NCI-H345 (cell line): Measurements from ENCODE around the gene C1QL4.

Experiments
- DNase-seq: peaks from one replicate; lab custom pipeline; 2025; lab: John Stamatoyannopoulos, UW

The C1QL4 gene

DNA sequence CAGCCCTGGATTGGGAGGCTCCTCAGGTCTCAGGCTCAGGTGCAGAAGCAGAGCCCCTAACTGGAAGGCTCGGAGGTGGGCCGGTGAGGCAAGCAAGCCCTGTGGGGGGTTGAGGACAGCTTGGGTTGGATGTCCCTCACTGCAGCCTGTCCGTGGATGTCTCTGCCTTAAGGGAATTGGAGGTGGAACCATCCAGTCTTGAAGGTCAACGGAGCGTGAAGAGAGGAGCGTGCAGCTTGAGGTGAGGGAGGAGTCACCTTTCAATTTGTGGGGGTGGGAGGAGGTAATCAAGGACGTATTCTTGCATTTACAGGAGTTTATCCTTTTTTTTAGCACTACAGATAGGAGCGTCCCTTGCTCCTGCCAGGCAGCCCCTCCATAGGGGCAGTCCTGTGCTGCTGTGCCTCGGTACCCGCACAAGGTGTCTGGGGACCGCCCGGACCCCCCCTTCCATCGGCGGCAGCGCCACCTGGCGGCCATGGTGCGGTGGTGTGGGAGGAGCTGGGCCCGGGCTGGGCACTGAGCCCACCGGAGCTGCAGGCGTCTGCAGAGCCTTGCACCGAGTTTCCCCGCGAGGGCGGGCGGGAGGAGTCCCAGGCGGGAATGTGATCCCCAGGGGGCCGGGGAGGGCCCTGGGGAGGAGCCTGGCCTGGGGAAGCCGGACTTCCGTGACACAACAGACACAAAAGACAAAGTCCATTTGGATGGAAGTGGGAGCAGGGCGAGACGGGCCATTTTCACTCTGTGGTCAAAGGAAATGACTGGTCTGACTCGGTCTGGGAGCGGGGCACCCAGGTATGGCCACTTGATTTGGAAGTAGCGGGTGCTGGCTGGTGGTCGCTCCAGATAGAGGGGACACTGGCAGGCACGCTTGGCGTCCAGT is 10.6 kb upstream of the C1QL4 start:
- peak; percentile 33 for DNase-seq

DNA sequence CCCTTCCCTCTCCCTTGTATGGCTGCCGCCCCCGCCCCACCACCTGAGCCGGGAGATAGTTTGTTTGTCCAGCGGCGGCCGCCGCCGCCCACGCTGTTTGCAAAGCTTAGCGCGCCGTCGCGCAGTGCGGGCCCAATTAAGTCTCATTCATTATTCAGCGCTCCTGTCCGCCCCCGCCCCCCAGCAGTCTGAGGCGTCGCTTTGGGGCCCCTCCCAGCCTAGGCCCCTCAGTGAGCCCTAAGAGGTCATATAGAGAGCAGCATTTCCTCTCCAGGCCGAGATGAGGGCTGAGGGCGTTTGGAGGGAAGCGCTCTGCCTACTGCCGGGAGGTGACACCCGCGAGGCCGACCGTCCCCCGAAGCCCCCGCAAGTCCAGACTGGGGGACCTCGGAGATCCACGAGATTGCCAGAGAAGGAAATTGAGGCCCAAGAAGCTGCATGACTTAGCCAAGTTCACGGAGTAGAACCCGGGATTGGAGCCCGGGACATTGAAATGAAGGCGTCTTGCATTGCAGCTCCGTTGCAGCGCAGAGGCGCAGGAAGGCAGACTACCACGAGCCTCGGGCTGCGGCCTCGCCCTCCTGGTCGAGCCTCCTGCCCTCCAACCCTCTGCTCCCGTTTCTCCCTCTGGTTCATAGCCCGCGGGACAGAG is 9.8 kb upstream of the C1QL4 start, which contains the start of gene DNAJC22:
Gene DNAJC22 (plus strand): TSS at position 230 of the 652 bp plus-strand sequence. CDS start 1,985 bp downstream, outside the sequence.
- no peak for DNase-seq

DNA sequence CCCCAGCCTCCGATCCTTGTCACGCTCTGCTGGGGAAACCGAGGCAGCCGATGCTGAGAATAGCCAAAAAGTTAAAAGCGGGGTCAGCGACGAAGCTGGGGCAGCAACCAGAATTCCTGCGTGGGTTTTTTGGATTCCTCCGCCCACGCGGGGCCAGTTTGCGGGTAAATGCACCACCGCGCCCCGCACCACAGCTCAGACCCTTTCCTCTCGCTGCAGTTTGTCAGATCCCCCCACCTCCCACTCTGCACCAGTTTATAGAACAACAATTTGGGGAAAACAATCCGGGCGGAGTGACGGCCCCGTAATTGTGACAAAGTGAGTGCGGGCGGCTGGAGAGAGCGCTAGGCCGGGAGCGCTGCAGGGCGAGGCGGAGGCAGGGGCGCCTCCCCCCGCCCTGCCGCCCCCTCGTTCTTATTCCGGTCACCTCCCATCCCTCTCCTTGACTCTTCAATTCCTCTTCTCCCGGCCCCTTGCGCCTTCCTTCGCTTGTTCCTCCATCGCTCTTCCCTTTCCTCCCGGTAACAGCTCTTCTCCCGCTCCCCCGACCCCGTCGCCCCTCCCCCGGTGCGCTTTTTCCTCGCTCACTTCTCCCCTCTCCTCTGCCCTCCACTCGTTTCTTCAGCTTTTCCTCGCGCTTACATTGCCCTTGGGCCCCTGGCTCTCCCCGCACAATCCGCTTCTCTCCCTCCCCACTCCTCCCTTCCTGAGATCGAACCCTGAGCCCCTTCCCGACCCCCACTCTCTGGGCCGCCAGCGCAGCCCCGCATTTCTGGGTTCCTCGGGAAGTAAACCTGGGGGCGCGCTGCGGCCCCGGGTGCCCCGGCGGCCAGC is 9.1 kb upstream of the C1QL4 start:
- no peak for DNase-seq

DNA sequence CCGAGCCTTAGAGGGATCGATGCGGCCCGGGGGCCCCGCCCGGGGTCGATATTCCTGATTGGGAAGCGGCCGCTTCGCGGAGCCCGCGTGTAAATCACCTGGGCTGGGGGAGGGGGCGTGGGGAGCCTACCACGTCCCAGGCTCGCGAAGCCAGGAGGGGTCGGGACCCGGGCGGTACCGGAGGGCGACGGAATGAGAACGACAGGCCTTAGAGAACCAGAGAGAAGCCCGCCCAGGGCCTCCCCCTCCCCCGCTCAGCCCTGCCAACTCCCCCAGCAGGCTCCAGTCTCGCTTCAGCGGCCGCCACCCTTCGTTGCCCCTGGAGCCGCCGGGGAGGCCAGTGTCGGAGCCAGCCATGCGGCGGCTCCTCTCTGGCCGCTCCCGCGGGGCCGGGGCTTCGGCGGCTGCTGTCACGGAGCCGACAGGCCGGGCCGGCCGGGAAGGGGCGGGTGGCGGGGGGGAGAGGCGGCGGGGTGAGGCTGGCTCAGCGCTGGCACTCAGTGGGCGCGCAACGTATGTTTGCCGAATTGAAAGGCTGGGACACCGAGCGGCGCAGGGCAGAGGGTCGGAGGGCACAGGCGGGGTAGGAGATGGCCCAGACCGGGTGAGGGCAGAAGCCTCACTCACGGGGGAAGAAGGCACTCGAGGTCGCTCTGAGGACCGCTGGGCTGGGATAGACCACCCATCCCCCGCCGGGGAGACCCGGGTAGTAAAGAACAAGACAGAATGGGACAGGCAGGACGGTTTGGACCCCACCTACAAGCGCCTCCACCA is 8.2 kb upstream of the C1QL4 start:
- no peak for DNase-seq

DNA sequence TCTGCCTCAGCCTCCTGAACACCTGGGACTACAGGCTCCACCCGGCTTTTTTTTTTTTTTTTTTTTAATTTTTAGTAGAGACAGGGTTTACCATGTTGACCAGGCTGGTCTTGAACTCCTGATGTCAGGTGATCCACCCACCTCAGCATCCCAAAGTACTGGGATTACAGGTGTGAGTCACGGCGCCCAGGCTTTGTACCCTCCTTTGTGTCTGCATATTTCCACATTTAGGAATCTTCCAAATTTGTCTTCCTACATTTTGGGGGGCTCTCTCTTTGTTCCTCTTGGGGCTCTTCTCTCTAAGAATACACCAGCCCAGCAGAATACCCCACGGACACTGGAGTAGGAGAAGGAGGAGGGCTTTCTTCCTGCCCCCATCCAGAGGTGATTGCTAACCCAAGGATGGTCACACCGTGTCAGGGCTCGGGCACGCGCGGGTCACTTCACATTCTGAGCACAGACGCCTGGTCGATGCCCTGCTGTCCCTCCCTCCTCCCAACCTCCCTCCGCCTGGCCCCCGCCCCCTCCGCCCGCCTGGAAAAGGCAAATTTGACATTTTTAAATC is 7.6 kb upstream of the C1QL4 start:
- no peak for DNase-seq

DNA sequence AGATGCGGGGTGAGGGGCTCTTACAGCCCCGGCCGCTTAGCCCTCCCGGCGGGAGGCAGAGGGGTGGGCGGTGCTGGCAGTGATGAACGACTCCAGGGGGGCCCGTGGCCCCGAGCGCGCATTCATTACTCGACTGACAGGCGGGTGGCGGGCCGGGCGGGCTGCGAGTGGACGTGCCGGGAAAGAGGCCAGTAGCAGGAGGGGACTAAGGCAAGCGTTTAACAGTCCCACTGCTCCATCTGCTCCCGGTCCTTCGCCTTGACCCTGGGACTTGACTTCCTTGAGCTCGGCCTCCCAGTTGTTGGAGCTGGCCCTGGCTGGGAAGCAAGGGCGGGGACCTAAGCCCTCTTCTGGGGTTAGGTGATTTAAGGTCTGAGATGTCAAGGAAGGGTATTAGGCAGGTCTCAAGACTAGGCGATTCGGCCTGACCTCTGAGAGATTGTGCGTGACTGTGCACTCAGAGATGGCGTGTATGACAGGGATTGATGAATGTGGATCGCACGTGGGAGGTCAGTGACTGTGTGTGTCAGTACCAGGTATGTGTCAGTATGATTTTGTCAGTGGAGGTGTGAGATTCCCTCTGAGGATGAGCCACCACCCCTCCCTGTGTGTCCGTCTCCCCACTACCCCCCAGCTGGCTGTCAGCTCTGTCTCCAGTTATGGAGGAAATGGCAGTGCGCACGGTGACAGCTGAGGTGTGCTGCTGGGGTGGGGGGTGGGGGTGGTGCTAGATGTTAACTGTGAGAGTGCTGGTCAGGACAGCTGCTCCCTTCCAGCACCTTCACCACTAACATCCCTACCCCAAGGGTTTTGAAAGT is 6.1 kb upstream of the C1QL4 start:
- no peak for DNase-seq

DNA sequence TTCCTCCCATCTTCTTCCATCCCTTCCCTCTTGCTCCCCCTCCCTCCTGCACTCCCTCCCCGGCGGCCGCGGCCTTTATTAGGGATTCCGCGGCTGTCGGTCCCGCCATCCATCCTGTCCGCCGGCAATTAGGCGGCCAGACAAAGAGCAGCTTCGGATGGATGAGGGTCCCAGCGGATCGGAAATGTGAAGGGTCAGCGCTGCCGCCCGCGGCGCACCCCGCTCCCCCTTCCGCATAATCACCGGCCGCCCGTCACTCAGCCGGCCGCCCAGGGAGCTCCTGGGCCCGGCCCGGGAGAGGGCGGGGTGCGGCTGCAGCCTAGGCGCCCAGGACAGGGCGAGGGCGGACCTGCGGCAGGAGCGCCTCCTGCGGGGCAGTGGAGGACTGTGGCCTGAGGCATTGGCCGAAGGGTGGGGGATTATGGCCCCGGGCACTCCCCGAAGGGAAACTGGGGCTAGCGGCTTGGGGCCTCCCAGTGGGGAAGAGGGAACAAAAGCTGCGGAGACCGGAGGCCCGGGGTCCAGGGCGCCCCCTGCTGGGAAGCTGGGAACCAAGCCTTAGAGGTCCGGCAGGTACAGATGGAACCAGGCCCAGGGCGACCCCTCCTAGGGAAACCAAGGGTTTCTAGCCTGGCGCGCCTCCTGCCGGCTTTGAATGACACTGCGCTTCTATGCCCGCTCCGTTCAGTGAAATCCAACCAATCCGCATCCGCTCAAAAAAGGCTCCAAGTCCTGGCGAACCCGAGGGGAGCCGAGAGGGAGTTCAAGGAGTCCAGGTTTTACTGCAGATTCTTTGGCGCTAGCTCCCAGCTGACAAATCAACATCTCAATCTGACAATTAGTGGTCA is 5.3 kb upstream of the C1QL4 start:
- DNase-seq, result peak; percentile 29

DNA sequence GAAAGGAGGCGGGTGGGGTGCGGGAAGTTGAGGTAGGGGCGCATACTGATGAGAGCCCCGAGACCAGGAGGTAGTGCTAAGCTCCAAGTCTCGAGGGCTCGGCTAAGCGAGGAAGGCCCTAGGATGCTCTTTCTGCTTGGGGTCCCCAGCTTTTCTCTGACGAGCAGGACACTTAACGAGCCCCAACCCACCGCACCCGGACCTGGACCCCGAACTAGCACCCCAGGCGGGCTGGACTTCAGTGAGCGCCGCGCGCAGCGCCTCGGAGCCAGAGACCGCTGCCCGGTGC is 4.7 kb upstream of the C1QL4 start:
- DNase-seq, result no peak

DNA sequence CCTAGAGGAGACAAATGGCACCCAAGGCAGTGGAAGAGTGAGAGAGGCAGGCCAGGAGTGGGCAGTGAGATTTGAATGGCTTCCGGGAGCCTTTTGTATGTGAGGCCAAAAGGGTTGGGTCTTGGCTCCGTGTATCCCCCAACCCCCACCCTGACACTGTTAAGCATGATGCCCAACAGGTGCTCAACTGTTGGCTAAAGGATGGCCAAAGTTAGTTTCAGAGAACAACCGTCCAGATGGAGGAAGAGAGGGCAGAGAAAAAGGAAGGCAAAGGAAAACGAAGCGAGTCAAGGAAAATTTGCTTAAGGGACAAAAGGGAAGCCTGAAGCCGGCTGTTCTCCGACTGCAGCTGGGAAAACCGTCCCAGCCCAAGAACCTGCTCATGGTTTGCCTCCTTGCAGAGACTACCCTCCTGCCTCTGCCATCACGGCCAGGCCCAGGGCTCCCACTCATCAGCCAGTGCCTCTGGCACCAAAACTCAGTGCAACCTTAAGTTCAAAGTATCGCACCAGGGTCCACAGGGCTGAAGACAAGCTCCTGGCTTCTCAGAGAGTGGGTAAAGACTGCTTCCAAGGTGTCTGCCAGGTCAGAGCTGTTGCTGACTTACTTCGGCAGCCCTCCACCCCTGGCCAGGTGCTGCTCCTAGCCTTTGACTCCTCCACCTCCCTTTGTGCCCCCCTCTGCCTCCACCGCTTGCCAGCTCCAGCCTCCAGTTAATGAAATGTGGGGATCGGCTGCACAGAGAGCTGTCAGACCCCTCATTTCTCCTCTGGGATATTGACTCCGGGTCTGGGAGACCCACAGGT is 4.2 kb upstream of the C1QL4 start:
- no peak for DNase-seq

DNA sequence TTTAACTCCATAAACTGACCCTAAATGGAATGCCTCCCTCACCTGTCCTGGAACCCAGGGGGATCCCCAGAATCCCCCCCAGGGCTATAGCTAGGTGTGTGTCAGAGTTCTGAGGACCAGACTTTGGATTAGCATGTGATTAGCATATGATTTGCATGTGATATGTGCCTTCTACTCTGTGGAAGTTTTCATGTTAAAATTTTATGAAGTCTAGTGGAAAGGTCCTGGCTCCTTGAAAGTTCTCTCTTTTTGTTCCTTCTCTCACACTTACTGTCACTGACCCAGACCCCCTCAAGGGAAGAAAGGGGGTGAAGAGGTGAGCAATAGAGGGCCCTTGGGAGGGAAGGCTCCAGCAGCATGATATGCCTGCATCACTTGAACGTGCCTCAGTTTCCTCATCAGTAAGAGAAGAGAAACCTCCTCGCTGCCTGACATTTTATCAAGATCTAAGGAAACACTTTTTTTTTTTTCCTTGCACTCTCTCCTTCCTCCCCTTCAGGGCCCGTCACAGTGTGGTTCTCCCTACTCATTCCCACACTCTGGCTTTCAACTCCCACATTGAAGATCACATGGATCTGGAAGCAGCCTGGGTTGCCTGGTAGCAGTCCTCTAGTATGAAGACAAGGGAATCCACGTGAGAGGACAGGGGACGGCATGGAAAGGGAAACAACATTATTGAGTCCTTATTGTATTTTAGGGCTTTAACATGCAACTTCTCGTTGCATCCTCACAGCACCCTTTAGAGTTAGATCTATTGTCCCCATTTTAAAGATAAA is 3.3 kb upstream of the C1QL4 start:
- DNase-seq, result no peak

DNA sequence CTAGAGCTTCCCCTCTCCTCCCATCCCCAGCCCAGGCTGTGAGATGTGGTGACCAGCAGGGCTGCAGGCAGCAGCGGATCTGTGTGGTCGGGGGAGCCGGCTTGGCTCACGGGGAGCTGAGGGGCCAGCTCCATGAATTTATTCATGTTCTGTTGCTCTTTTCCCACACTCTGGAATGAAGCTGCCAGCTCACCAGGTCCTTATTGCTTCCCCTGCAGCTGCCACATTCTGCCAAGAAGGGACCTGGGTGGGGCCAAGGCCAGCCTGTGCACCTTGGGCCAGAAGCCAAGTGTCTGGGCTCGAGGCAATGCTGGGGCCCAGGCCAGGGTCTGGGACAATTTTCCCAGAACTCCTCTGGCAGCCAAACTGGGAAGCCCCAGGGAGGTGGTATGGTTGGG is 2.5 kb upstream of the C1QL4 start:
- no peak for DNase-seq

DNA sequence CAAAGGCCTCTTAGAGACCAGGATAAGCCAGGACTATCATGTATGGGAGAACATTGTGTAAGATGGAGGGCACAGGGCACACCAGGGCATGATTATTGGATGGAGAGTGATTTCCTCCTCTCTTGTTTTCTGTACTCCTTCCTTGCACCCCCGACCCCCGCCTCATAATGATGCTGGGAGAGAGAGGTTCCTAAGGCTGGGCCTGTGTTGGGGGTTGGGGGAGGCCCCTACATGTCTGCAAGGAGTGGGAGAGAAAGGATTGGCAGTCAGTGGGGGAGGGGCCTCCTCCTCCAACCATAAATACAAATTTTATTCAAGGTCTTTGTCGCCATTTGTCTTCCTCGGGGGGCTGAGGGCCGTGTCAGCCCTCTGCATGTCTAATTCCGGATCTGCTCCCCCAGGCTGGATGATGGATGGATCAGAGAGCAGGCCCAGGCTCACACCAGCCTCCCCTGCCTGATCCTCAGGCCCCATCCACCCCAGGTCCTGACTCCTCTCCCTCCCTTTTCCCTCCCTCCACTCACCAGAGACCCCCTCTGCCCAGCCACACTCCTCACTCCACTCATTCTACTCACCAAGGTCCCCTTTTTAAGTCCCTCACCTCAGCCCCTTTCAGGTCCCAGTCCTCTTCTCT is 2.0 kb upstream of the C1QL4 start:
- no peak for DNase-seq

DNA sequence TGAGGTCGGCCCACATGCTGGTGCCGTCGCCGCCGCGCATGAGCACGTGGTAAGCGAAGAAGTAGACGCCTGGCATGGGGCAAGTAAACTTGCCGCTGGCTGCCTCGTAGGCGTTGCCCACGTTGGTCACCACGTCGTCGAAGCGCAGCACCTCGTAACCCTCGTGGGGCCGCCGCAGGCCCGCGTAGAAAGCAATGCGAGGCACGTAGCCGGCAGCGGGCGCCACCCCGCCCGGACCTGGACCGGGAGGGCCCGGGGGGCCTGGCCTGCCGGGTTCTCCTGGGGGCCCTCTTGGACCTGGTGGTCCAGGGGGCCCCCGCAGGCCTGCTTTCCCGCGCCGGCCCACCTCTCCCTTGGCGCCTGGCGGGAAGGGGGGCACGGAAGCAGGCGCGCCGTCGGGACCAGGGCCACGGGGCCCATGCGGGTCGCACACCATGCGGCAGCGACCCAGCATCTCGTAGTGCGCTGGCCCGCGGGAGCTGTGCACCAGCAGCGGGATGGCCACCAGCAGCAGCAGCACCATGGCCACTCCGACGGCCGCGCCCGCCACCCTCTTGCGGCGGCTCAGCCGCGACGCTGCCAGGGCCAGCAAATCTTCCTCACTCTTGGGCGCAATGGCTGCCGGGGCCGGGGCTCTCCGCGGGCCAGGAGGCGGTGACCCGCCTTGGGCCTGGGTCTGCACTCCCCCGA is 888 bp downstream of the C1QL4 start:
- DNase-seq, result no peak

DNA sequence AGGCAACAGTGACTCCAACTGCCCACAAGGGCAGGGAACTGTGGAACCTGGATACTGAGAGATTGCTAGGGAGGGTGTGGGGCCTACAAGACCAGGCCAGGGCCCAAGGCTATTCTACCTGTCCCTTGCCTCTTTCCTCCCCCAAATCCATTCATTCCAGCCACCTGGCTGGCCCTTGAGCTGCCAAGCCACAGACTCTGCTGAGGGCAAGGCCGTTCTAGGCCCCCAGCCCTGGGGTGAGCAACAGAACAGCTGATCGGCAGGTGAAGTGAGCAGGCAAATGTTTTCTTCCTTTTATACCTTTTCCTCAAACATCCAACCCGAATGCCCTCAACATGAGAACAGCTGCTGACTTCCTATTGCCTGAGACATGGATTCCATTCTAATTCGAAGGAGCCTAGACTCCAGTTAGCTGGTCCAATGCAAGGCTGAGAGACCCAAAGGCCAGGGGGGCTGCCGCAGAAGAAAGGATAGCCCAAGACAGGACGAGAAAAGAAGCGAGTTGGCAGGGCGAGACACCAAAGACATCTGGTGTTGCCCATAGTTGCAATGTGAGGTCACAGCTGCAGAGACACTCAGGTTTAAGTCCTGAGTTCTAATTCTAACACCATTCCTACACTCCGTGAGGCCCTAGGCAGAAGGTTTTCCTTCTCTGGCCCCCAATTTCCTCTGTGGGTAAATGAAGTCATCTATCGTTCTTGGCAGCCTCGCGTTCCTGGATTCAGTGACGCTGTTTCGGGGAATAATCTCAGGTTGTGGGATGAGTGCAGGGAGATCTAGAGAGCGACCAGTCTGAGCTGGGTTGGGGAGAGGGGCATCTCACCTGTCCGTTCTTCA is 1.7 kb downstream of the C1QL4 start:
- no peak for DNase-seq

DNA sequence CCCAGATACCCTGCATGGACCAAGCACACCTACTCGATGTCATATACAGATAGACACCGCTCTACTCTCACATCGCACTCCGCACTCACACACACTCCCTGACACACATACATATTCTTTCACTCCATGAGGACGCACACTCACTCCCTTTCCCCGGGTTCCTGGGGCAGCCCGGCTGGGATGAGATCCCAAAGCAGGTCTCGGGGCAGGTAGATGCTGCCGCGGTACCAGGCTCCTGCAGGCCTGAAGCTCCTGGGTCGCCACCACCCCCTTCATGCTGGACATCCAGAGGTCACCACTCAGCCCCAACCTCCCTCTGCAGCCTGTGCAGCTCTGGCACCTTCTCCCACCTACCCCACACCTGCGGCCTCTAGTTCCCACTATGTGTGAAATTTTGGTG is 2.3 kb downstream of the C1QL4 start:
- no peak for DNase-seq

DNA sequence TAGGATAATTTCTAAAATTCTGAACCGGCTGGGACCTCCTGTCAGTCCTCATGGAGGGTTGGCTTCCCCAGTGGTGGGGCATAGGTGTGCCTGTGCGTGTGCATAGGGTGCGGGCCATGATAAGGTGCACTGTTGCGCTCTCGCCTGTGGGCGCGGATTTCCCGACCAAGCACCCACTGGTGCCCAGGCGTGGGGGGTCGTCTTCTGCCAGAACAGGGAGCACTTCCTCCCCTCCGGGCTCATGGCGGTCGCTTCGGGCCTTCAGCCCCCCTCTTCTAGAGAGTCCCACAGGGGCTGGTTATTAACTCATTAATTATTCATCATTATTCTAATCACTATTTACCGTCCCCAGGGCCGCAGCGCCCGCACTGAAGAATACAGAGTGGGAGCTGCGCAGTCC is 2.8 kb downstream of the C1QL4 start:
- no peak for DNase-seq
